ENCODE measurements around the gene GIT2. TPM values are rescaled to one million over a fixed set of nuclear protein-coding genes. Genes with fewer than 3 reads are reported as not detected.

The GIT2 gene
- total and polyA plus RNA-seq, 10 of the 15 experiments (the other 5 are each of a cell fraction or from before 2014, with no cell fraction given): 9.1 to 49.9 (median 43.9) TPM

DNA sequence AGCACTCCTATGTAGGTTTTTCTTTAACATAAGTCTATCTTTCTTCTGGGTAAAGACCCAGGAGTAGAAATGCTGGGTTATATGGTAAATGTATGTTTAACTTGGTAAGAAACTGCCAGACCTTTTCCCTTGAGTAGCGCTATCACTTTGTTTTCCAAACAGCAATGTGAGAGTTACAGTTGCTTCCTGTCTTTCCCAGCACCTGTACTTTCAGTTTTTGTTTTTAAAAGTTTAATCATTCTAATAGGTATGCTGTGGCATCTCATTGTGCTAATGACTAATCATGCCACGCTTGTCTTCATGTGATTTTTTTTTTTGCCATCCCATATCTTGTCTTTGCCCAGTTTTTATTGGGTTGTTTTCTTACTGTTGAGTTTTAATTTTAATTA lies 28.1 kb downstream of the GIT2 start:
- Histone ChIP-seq H3K27ac (ENCODE audit: control insufficient read depth, insufficient read depth) (no peak overlapping the region; the same call in 1 of the 2 replicates), H3K9ac (ENCODE audit: control insufficient read depth, insufficient read depth, low read length) (no peak overlapping the region), H3K4me2 (ENCODE audit: control insufficient read depth, insufficient read depth) (no peak overlapping the region), H3K27me3 (replicated peaks in 1 of 2; ENCODE audit: control insufficient read depth in 2 of 2, insufficient read depth in 2 of 2, low read length in 1 of 2) (no peaks in the 10 kb centered on the region), H3K4me3 (no peak overlapping the region), H3K36me3 (ENCODE audit: control insufficient read depth in 2 of 2, insufficient read depth in 2 of 2, low read length in 1 of 2) (peaks cover 8 to 32% of the 10 kb centered on the region in 2 experiments), H2AFZ (ENCODE audit: control insufficient read depth, low read depth, low read length) (no peak overlapping the region), H3K79me2 (ENCODE audit: control insufficient read depth, insufficient read depth, low read length) (no peaks in the 10 kb centered on the region; the same call in 1 of the 2 replicates), H4K20me1 (ENCODE audit: control insufficient read depth, insufficient read depth) (no peaks in the 10 kb centered on the region), H3K9me3 (replicated peaks; ENCODE audit: control insufficient read depth, insufficient read depth, low read length) (no peaks in the 10 kb centered on the region), H3K4me1 (ENCODE audit: control insufficient read depth, insufficient read depth, low read length) (peaks cover 15% of the 10 kb centered on the region)
- DNase-seq (ENCODE audit: low read depth, low spot score): no peak
- POLR2A ChIA-PET: no interaction called here
- SMC1A ChIA-PET (ENCODE audit: uncharacterized antibody, unreplicated experiment): interaction anchor here (0.8 to 1.4 kb wide), 3 partner anchors 22 to 37 kb away, joined by 3 to 6 read pairs (median 4); no protein-coding TSS in a partner anchor
- intact Hi-C loops (cut with micrococcal nuclease; ENCODE audit: unreplicated experiment): no loop called here
- 74% methylated on average over 2 of the region's 2 CpGs for WGBS (ENCODE audit: insufficient coverage, insufficient replicate concordance, low lambda C conversion rate, missing lambda C conversion rate)
- CTCF ChIA-PET: interaction anchor here (1.0 to 1.7 kb wide), 3 partner anchors 9 to 123 kb away, joined by 3 to 4 read pairs (median 4); no protein-coding TSS in a partner anchor
- no TSS peak for BruUV-seq (replicated peaks)
- RAD21 ChIA-PET (ENCODE audit: unreplicated experiment): interaction anchor here (0.9 kb wide), 1 partner anchor 31 kb away, joined by 3 read pairs; the partner anchor contains the start of gene ANKRD13A
- ATAC-seq: peak; percentile 48
- in situ Hi-C loops (cut with MboI): no loop called here
- FAIRE-seq: no peak
- TF ChIP-seq ZBED1 (IDR thresholded peaks at IDR 0.05; ENCODE audit: borderline replicate concordance) (no peak), CHD4 (IDR thresholded peaks at IDR 0.05) (no peak), HCFC1 (IDR thresholded peaks at IDR 0.05; ENCODE audit: low read length) (no peak), SREBF1 (IDR thresholded peaks at IDR 0.05; ENCODE audit: low read length) (no peak), WRNIP1 (IDR thresholded peaks at IDR 0.05; ENCODE audit: borderline replicate concordance, low read depth, low read length) (no peak), RBBP5 (conservative IDR thresholded peaks at IDR 0.05) (no peak), KAT2A (conservative IDR thresholded peaks at IDR 0.05; ENCODE audit: control insufficient read depth, low read depth, low read length) (no peak), KLF5 (IDR thresholded peaks at IDR 0.05; ENCODE audit: partially characterized antibody) (no peak), MYC (IDR thresholded peaks at IDR 0.05; ENCODE audit: insufficient read depth, insufficient read length, insufficient replicate concordance, low read length, severe bottlenecking) (no peak), RB1 (IDR thresholded peaks at IDR 0.05; ENCODE audit: borderline replicate concordance) (no peak), IKZF1 (conservative IDR thresholded peaks at IDR 0.05) (no peak), SMAD1 (IDR thresholded peaks at IDR 0.05; ENCODE audit: low read depth, partially characterized antibody) (no peak), PAX8 (IDR thresholded peaks at IDR 0.05) (no peak)
- TF ChIP-seq, protein P1, sequence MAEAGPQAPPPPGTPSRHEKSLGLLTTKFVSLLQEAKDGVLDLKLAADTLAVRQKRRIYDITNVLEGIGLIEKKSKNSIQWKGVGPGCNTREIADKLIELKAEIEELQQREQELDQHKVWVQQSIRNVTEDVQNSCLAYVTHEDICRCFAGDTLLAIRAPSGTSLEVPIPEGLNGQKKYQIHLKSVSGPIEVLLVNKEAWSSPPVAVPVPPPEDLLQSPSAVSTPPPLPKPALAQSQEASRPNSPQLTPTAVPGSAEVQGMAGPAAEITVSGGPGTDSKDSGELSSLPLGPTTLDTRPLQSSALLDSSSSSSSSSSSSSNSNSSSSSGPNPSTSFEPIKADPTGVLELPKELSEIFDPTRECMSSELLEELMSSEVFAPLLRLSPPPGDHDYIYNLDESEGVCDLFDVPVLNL (IDR thresholded peaks at IDR 0.05; ENCODE audit: low read depth, low read length): no peak
- TF ChIP-seq, protein P2, sequence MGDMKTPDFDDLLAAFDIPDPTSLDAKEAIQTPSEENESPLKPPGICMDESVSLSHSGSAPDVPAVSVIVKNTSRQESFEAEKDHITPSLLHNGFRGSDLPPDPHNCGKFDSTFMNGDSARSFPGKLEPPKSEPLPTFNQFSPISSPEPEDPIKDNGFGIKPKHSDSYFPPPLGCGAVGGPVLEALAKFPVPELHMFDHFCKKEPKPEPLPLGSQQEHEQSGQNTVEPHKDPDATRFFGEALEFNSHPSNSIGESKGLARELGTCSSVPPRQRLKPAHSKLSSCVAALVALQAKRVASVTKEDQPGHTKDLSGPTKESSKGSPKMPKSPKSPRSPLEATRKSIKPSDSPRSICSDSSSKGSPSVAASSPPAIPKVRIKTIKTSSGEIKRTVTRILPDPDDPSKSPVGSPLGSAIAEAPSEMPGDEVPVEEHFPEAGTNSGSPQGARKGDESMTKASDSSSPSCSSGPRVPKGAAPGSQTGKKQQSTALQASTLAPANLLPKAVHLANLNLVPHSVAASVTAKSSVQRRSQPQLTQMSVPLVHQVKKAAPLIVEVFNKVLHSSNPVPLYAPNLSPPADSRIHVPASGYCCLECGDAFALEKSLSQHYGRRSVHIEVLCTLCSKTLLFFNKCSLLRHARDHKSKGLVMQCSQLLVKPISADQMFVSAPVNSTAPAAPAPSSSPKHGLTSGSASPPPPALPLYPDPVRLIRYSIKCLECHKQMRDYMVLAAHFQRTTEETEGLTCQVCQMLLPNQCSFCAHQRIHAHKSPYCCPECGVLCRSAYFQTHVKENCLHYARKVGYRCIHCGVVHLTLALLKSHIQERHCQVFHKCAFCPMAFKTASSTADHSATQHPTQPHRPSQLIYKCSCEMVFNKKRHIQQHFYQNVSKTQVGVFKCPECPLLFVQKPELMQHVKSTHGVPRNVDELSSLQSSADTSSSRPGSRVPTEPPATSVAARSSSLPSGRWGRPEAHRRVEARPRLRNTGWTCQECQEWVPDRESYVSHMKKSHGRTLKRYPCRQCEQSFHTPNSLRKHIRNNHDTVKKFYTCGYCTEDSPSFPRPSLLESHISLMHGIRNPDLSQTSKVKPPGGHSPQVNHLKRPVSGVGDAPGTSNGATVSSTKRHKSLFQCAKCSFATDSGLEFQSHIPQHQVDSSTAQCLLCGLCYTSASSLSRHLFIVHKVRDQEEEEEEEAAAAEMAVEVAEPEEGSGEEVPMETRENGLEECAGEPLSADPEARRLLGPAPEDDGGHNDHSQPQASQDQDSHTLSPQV (IDR thresholded peaks at IDR 0.05): no peak
- TF ChIP-seq, protein P3, sequence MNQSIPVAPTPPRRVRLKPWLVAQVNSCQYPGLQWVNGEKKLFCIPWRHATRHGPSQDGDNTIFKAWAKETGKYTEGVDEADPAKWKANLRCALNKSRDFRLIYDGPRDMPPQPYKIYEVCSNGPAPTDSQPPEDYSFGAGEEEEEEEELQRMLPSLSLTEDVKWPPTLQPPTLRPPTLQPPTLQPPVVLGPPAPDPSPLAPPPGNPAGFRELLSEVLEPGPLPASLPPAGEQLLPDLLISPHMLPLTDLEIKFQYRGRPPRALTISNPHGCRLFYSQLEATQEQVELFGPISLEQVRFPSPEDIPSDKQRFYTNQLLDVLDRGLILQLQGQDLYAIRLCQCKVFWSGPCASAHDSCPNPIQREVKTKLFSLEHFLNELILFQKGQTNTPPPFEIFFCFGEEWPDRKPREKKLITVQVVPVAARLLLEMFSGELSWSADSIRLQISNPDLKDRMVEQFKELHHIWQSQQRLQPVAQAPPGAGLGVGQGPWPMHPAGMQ (IDR thresholded peaks at IDR 0.05; ENCODE audit: borderline replicate concordance): no peak
